ENCODE data around the gene CYTH1. TPM values are rescaled to one million over a fixed set of nuclear protein-coding genes. Genes with fewer than 3 reads are reported as not detected.

Gene CYTH1
- total and polyA plus RNA-seq, 8 donors = 36.6 to 96.1 (median 41.3) TPM

GRCh38 chr17:78645421-78646295 lies 136.4 kb downstream of the CYTH1 start:
- H3K36me3 ChIP-seq = no peaks in the 10 kb centered on the region
- no peak for TF ChIP-seq CTCF (IDR thresholded peaks at IDR 0.05)
- no peaks in the 10 kb centered on the region for H3K27me3 ChIP-seq
- ATAC-seq = peak; percentile 88
- peak overlapping the region; percentile 80 to 89 for H3K27ac ChIP-seq
- H3K4me1 ChIP-seq = peaks cover 0 to 28% of the 10 kb centered on the region in 2 donors
- H3K9me3 ChIP-seq = peaks cover 0 to 18% of the 10 kb centered on the region in 2 donors
- peak; percentile 14 to 93 (median 72) for DNase-seq
- no peak overlapping the region for H3K4me3 ChIP-seq
- intact Hi-C loops (cut with DNase I) = no loop called here

- DNase-seq = no peak
- H3K4me1 ChIP-seq = peaks cover 0 to 34% of the 10 kb centered on the region in 2 donors
- H3K4me3 ChIP-seq = no peak overlapping the region
- peak overlapping the region in 1 of 2 donors; percentile 89 for H3K27ac ChIP-seq
- no peak for TF ChIP-seq CTCF (IDR thresholded peaks at IDR 0.05)
- peaks cover 0 to 18% of the 10 kb centered on the region in 2 donors for H3K9me3 ChIP-seq
- H3K27me3 ChIP-seq = no peaks in the 10 kb centered on the region
- intact Hi-C loops (cut with DNase I) = no loop called here
- no peak for ATAC-seq
- no peaks in the 10 kb centered on the region for H3K36me3 ChIP-seq
Measured at GRCh38 chr17:78644931-78645351, 137.1 kb downstream of the CYTH1 start.

- Histone ChIP-seq H3K27ac (peak overlapping the region in 1 of 2 donors; percentile 89), H3K4me3 (no peak overlapping the region), H3K36me3 (no peaks in the 10 kb centered on the region), H3K9me3 (peaks cover 0 to 15% of the 10 kb centered on the region in 2 donors), H3K4me1 (peaks cover 0 to 37% of the 10 kb centered on the region in 2 donors), H3K27me3 (no peaks in the 10 kb centered on the region)
- DNase-seq (no peak), ATAC-seq (no peak)
- intact Hi-C loops (cut with DNase I) = no loop called here
- TF ChIP-seq CTCF (IDR thresholded peaks at IDR 0.05) = no peak
Measured at GRCh38 chr17:78644224-78644623, 137.8 kb downstream of the CYTH1 start.

- Histone ChIP-seq H3K36me3 (no peaks in the 10 kb centered on the region), H3K9me3 (peaks cover 0 to 6% of the 10 kb centered on the region in 2 donors), H3K4me3 (no peak overlapping the region), H3K27ac (no peak overlapping the region), H3K4me1 (peaks cover 0 to 44% of the 10 kb centered on the region in 2 donors), H3K27me3 (no peaks in the 10 kb centered on the region)
- TF ChIP-seq CTCF (IDR thresholded peaks at IDR 0.05) = no peak
- DNase-seq = no peak
- intact Hi-C loops (cut with DNase I) = no loop called here
- ATAC-seq = no peak
Measured at GRCh38 chr17:78643326-78643725, 138.7 kb downstream of the CYTH1 start.

- DNase-seq (no peak), ATAC-seq (no peak)
- Histone ChIP-seq H3K4me1 (peaks cover 0 to 49% of the 10 kb centered on the region in 2 donors), H3K4me3 (no peak overlapping the region), H3K27me3 (no peaks in the 10 kb centered on the region), H3K27ac (no peak overlapping the region), H3K36me3 (no peaks in the 10 kb centered on the region), H3K9me3 (no peaks in the 10 kb centered on the region)
- intact Hi-C loops (cut with DNase I) = no loop called here
- TF ChIP-seq CTCF (IDR thresholded peaks at IDR 0.05) = no peak
Measured at GRCh38 chr17:78642707-78643106, 139.4 kb downstream of the CYTH1 start.

All from left lung (tissue), 10 donors.